DOHH2 (cell line): ENCODE results near the gene IL1RN.

Experiments
- H3F3A ChIP-seq: fragments of 200-600 bp; sonication (generic), shearing (Covaris generic); 2 replicates; pipeline ENCODE4 v1.6.0; 2016; ENCODE audit warnings: antibody characterized with exemption, mild to moderate bottlenecking; ENCODE audit not compliant: control insufficient read depth, insufficient read depth
- H3K27ac ChIP-seq: fragments of 200-600 bp; sonication (generic); 2 replicates; pipeline ENCODE4 v1.5.1; 2014; ENCODE audit warnings: low read depth, mild to moderate bottlenecking, low read length, moderate library complexity
- H3K27me3 ChIP-seq: fragments of 200-600 bp; sonication (generic); 2 replicates; pipeline ENCODE4 v1.6.1; 2014; ENCODE audit warnings: mild to moderate bottlenecking, low read length, mixed read lengths; ENCODE audit not compliant: control insufficient read depth
- H3K36me3 ChIP-seq: fragments of 200-600 bp; sonication (generic); 2 replicates; pipeline ENCODE4 v1.6.1; 2014; ENCODE audit warnings: mild to moderate bottlenecking, low read length, moderate library complexity, mixed read lengths; ENCODE audit not compliant: control insufficient read depth
- H3K4me1 ChIP-seq: fragments of 200-600 bp; sonication (generic); 2 replicates; pipeline ENCODE4 v1.6.1; 2014; ENCODE audit warnings: mild to moderate bottlenecking, low read length, mixed read lengths; ENCODE audit not compliant: control insufficient read depth
- H3K4me2 ChIP-seq: fragments of 200-600 bp; sonication (generic); 2 replicates; pipeline ENCODE4 v1.6.0; 2014; ENCODE audit warnings: mild to moderate bottlenecking, low read length, moderate library complexity
- H3K4me3 ChIP-seq: fragments of 200-600 bp; sonication (generic); 2 replicates; pipeline ENCODE4 v1.5.1; 2014; ENCODE audit warnings: mild to moderate bottlenecking, low read length, mixed read lengths
- H3K79me2 ChIP-seq: fragments of 200-600 bp; sonication (generic); 2 replicates; pipeline ENCODE4 v1.6.1; 2014; ENCODE audit warnings: mild to moderate bottlenecking, low read length, mixed read lengths; ENCODE audit not compliant: control insufficient read depth
- H3K9me2 ChIP-seq: fragments of 200-600 bp; sonication (generic); replicated peaks from 2 replicates; pipeline ENCODE4 v1.6.1; 2014; ENCODE audit warnings: mild to moderate bottlenecking, low read length, mixed read lengths; ENCODE audit not compliant: control insufficient read depth
- H3K9me3 ChIP-seq: fragments of 200-600 bp; sonication (generic); 2 replicates; pipeline ENCODE4 v1.6.1; 2014; ENCODE audit warnings: antibody characterized with exemption, low read length, mixed read lengths; ENCODE audit not compliant: control insufficient read depth, insufficient read depth
- H4K20me1 ChIP-seq: fragments of 200-600 bp; sonication (generic); 2 replicates; pipeline ENCODE4 v1.6.0; 2014; ENCODE audit warnings: low read depth, mild to moderate bottlenecking, antibody characterized with exemption, low read length, moderate library complexity; ENCODE audit not compliant: control insufficient read depth, insufficient read depth
- EZH2phosphoT487 ChIP-seq: fragments of 200-600 bp; sonication (generic); IDR thresholded peaks from 2 replicates; pipeline ENCODE4 v1.6.1; 2017; ENCODE audit warnings: borderline replicate concordance, mild to moderate bottlenecking, antibody characterized with exemption, low read length, moderate library complexity, mixed read lengths
- TF ChIP-seq, protein P1 (sequence below): fragments of 200-600 bp; sonication (generic); IDR thresholded peaks from one replicate; pipeline ENCODE4 v1.5.1; 2014; ENCODE audit warnings: antibody characterized with exemption, mild to moderate bottlenecking, low read depth, low read length; ENCODE audit not compliant: poor library complexity, severe bottlenecking

The IL1RN gene

DNA sequence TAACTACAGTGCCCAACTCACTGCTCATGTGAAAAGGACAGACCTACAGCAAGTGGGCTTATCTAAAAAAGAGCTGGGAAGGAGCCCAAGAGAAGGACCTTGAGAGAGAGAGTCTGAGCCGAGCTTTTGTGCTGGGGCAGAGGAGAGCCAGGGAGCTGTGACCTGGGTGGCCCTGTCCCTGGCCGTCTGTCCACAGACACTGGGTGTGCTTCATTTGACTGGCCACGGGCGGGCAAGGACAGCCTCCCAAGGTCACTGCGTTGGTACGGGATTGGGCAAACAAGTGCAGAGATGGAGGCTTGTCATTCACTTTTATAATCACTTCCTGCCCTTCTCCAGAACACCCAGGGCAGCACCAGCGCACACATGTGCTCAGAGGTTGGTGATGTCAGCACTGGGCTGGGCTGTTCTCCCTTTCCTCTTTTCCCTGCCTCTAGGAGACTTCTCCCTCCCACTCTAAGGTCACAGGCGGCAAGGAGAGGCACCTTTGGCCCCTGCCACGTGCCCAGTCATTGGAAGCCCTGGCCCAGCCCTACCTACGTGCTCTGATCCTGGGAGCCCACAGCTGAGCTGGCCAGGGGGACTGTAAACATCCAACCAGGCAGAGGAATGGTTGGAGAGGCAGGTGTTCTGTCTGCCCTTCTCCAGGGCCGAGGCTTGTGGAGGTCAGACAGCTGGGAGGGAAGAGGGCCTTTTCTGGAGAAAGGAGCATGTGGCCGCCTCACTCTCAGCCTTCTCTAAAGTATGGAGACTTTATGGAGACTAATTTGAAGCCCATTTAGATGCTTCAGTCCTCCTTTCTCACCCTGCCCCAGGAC lies 39.9 kb downstream of the IL1RN start:
- H3K27ac ChIP-seq: no peak overlapping the region
- no peaks in the 10 kb centered on the region for H3K9me2 ChIP-seq
- no peak overlapping the region for H3K4me3 ChIP-seq
- H3K4me1 ChIP-seq: peaks cover 9% of the 10 kb centered on the region
- no peaks in the 10 kb centered on the region for H3K9me3 ChIP-seq
- H3K4me2 ChIP-seq: no peak overlapping the region
- no peaks in the 10 kb centered on the region for H4K20me1 ChIP-seq
- TF ChIP-seq EZH2phosphoT487: no peak
- TF ChIP-seq, protein P1, sequence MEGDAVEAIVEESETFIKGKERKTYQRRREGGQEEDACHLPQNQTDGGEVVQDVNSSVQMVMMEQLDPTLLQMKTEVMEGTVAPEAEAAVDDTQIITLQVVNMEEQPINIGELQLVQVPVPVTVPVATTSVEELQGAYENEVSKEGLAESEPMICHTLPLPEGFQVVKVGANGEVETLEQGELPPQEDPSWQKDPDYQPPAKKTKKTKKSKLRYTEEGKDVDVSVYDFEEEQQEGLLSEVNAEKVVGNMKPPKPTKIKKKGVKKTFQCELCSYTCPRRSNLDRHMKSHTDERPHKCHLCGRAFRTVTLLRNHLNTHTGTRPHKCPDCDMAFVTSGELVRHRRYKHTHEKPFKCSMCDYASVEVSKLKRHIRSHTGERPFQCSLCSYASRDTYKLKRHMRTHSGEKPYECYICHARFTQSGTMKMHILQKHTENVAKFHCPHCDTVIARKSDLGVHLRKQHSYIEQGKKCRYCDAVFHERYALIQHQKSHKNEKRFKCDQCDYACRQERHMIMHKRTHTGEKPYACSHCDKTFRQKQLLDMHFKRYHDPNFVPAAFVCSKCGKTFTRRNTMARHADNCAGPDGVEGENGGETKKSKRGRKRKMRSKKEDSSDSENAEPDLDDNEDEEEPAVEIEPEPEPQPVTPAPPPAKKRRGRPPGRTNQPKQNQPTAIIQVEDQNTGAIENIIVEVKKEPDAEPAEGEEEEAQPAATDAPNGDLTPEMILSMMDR: no peak
- H3F3A ChIP-seq: no peaks in the 10 kb centered on the region
- no peaks in the 10 kb centered on the region for H3K36me3 ChIP-seq
- no peaks in the 10 kb centered on the region for H3K79me2 ChIP-seq
- no peaks in the 10 kb centered on the region for H3K27me3 ChIP-seq

- H3K9me3 ChIP-seq: no peaks in the 10 kb centered on the region
- no peaks in the 10 kb centered on the region for H3F3A ChIP-seq
- no peak for TF ChIP-seq EZH2phosphoT487
- TF ChIP-seq, protein P1: no peak
- peaks cover 13% of the 10 kb centered on the region for H3K4me1 ChIP-seq
- no peaks in the 10 kb centered on the region for H3K27me3 ChIP-seq
- H3K4me2 ChIP-seq: no peak overlapping the region
- H3K27ac ChIP-seq: no peak overlapping the region
- no peaks in the 10 kb centered on the region for H3K9me2 ChIP-seq
- peaks cover 1% of the 10 kb centered on the region; the same call in 1 of the 2 replicates for H3K79me2 ChIP-seq
- H3K36me3 ChIP-seq: no peaks in the 10 kb centered on the region
- no peaks in the 10 kb centered on the region for H4K20me1 ChIP-seq
- H3K4me3 ChIP-seq: no peak overlapping the region
Observed at GRCh38 chr2:113167962-113168340, 40.6 kb downstream of the IL1RN start.

DNA sequence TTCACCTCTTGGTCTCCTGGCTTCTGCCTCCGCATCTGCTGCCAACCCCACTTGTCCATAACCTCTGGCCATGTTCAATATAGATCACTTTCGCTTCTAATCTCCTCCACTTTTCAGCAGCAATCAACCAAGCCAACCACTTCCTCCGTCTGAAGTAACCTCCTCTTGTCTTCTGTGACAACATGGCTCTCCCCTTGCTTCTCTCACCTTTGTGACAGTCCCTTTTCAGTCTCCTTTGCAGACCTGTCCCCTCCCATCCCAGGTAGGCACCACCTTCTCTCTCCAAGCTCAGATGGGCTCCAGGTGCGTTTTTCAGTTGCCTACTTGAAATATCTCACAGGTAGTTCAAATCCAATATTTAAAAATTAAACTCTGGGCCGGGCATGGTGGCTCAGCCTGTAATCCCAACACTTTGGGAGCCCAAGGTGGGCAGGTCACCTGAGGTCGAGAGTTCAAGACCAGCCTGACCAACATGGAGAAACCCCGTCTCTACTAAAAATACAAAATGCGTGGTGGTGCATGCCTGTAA lies 41.7 kb downstream of the IL1RN start:
- H3K9me3 ChIP-seq: no peaks in the 10 kb centered on the region
- no peaks in the 10 kb centered on the region for H4K20me1 ChIP-seq
- H3K4me1 ChIP-seq: peaks cover 21% of the 10 kb centered on the region
- TF ChIP-seq, protein P1: no peak
- TF ChIP-seq EZH2phosphoT487: no peak
- H3K27ac ChIP-seq: no peak overlapping the region
- H3K4me3 ChIP-seq: no peak overlapping the region
- H3F3A ChIP-seq: no peaks in the 10 kb centered on the region
- peaks cover 9% of the 10 kb centered on the region for H3K79me2 ChIP-seq
- peaks cover 1% of the 10 kb centered on the region for H3K36me3 ChIP-seq
- no peak overlapping the region for H3K4me2 ChIP-seq
- H3K9me2 ChIP-seq: no peaks in the 10 kb centered on the region
- no peaks in the 10 kb centered on the region for H3K27me3 ChIP-seq
